BJ (cell line): ENCODE data around the gene PNMA8C. TPM values are rescaled to one million over a fixed set of nuclear protein-coding genes. Genes with fewer than 3 reads are reported as not detected.

Experiments
- CTCF ChIA-PET: fragments of 350-600 bp; formaldehyde crosslinking; extraction: SDS; loops from one replicate; lab custom pipeline; 2021; ENCODE audit warnings: antibody characterized with exemption, inconsistent platforms; lab: Yijun Ruan, JAX
- POLR2A ChIA-PET: fragments of 300-600 bp; sonication (Branson Sonifier 250); formaldehyde crosslinking; extraction: SDS; loops from one replicate; lab custom pipeline; 2021; ENCODE audit warnings: antibody characterized with exemption; lab: Charles Lee
- DNase-seq: peaks from one replicate; pipeline ENCODE4 v3.0.0-alpha.2; 2011; ENCODE audit warnings: low read depth
- H3K27me3 ChIP-seq: 2 replicates; pipeline ENCODE4 v1.6.0; 2011; ENCODE audit warnings: low read length; ENCODE audit not compliant: control insufficient read depth, insufficient read depth
- H3K36me3 ChIP-seq: 2 replicates; pipeline ENCODE4 v1.5.1; 2011; ENCODE audit warnings: low read length; ENCODE audit not compliant: control insufficient read depth, insufficient read depth
- H3K4me3 ChIP-seq: 2 replicates; pipeline ENCODE4 v1.5.1; 2011; ENCODE audit warnings: low read depth, mild to moderate bottlenecking, control low read depth, low read length
- CTCF ChIP-seq: IDR thresholded peaks from 2 replicates; pipeline ENCODE4 v1.5.1; 2011; ENCODE audit warnings: low read depth, mild to moderate bottlenecking, control low read depth, inconsistent platforms, low read length, moderate library complexity; ENCODE audit not compliant: insufficient read depth
- polyA plus RNA-seq: library from polyadenylated mRNA; depleted of rRNA; stranded (reverse); fragments of >200 nt; gene quantifications from 2 replicates; pipeline ENCODE4 v1.2.3, GENCODE V29; 2011

Gene PNMA8C
- polyA plus RNA-seq, 1 experiment, result not detected

- POLR2A ChIA-PET, result no interaction called here
- Histone ChIP-seq H3K27me3 (no peaks in the 10 kb centered on the region), H3K4me3 (peak within 1 kb of the TSS; percentile 65), H3K36me3 (peaks cover 3% of the 10 kb centered on the region)
- TF ChIP-seq CTCF, result no peak
- CTCF ChIA-PET, result interaction anchor here (0.8 to 5.8 kb wide), 6 partner anchors 11 to 116 kb away, joined by 3 to 33 read pairs (median 3); no protein-coding TSS in a partner anchor
- peak; percentile 56 for DNase-seq
Measured at GRCh38 chr19:46413262-46414031, 15.3 kb downstream of the PNMA8C start, which contains the start of gene CCDC8. Gene CCDC8, minus strand, starts transcription at chr19:46413564. Its CDS starts 754 bp downstream, at chr19:46412810.

- CTCF ChIA-PET, result interaction anchor here (0.8 to 5.8 kb wide), 4 partner anchors 10 to 76 kb away, joined by 3 to 33 read pairs (median 4); no protein-coding TSS in a partner anchor
- TF ChIP-seq CTCF, result no peak
- DNase-seq, result no peak
- H3K27me3 ChIP-seq, result no peaks in the 10 kb centered on the region; the same call in 1 of the 2 replicates
- H3K4me3 ChIP-seq, result peak overlapping the region; percentile 65
- H3K36me3 ChIP-seq, result peaks cover 3% of the 10 kb centered on the region
- POLR2A ChIA-PET, result no interaction called here
Measured at GRCh38 chr19:46412650-46413261, 16.0 kb downstream of the PNMA8C start.

GRCh38 chr19:46411925-46412649, 16.6 kb downstream of the PNMA8C start:
- TF ChIP-seq CTCF, result peak; percentile 23; the same call in 1 of the 2 replicates
- POLR2A ChIA-PET, result no interaction called here
- Histone ChIP-seq H3K4me3 (peak overlapping the region; percentile 65), H3K36me3 (peaks cover 3% of the 10 kb centered on the region), H3K27me3 (no peaks in the 10 kb centered on the region; the same call in 1 of the 2 replicates)
- DNase-seq, result no peak
- CTCF ChIA-PET, result interaction anchor here (1.0 to 5.8 kb wide), 5 partner anchors 9 to 125 kb away, joined by 3 to 33 read pairs (median 5); no protein-coding TSS in a partner anchor

- no peaks in the 10 kb centered on the region; the same call in 1 of the 2 replicates for H3K27me3 ChIP-seq
- CTCF ChIA-PET, result interaction anchor here (0.7 to 5.8 kb wide), 7 partner anchors 9 to 126 kb away, joined by 3 to 33 read pairs (median 4); no protein-coding TSS in a partner anchor
- peaks cover 3% of the 10 kb centered on the region for H3K36me3 ChIP-seq
- H3K4me3 ChIP-seq, result peak overlapping the region; percentile 65
- POLR2A ChIA-PET, result no interaction called here
- TF ChIP-seq CTCF, result no peak
- DNase-seq, result no peak
Measured at GRCh38 chr19:46411088-46411924, 17.4 kb downstream of the PNMA8C start.
